ENCODE measurements around the gene LYG2.

DNA sequence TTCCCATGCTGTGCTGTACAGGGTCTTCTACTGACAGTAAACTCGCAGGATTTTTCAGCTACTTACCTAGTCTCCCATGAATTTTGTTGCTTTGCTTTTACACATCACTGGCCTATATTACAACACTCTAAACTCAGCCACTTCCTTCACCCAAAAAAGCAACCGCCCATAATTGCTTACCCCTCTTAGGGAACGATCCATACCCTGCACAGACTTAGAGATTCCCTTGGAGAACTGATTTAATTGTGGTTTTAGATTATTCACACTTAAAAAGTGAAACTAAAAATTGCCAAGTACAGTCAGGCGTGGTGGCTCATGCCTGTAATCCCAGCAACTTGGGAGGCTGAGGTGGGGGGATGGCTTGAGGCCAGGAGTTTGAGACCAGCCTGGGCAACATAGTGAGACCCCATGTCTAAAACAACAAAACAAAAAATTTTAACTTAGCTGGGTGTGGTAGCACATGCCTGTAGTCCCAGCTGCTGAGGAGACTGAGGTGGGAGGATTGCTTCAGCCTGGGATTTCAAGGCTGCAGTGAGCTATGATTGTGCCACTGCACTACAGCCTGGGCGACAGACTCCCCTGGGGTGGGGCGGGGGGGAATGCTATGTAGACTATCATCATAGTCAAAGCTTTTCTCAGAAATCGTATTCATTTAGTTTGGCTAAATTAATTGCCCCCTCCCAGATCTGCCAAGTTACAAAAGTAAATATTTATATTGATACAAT lies 55.2 kb downstream of the LYG2 start:
- TF ChIP-seq RAD21 (conservative IDR thresholded peaks at IDR 0.05) (no peak), MXI1 (conservative IDR thresholded peaks at IDR 0.05; ENCODE audit: poor library complexity, severe bottlenecking) (no peak)
